Urinary bladder (tissue), 4 donors: ENCODE measurements around the gene KIF14. TPM values are rescaled to one million over a fixed set of nuclear protein-coding genes. Genes with fewer than 3 reads are reported as not detected.
A peak's percentile ranks its signal among the peaks of the same experiment; 100 is the strongest.

ENCODE experiments used
- DNase-seq: peaks from one replicate; pipeline ENCODE4 v3.0.0-alpha.2; 2015; ENCODE audit errors: extremely low spot score
- H3K27ac ChIP-seq: one replicate; pipeline ENCODE4 v1.5.1; 2013; ENCODE audit warnings: low read depth, mild to moderate bottlenecking, moderate library complexity
- H3K36me3 ChIP-seq: one replicate; pipeline ENCODE4 v1.6.1; 2013; ENCODE audit warnings: mild to moderate bottlenecking, moderate library complexity; ENCODE audit not compliant: insufficient read depth
- H3K4me1 ChIP-seq: one replicate; pipeline ENCODE4 v1.6.1; 2013; ENCODE audit warnings: mild to moderate bottlenecking, moderate library complexity; ENCODE audit not compliant: insufficient read depth
- H3K4me3 ChIP-seq: one replicate; pipeline ENCODE4 v1.5.1; 2013; ENCODE audit warnings: low read depth, low read length
- WGBS: extraction: QIAGEN DNeasy Blood & Tissue Kit; methylation state at CpG from one replicate; pipeline ENCODE4 v1.1.7; 2013; 5-methylcytosine and 5-hydroxymethylcytosine counted together
- polyA plus RNA-seq: library from polyadenylated mRNA; stranded (reverse); fragments of 200-250 nt; gene quantifications from one replicate; pipeline ENCODE4 v1.2.3, GENCODE V29; 2013
- total RNA-seq: library from RNA; depleted of rRNA; stranded (reverse); fragments of >200 nt; gene quantifications from one replicate; pipeline ENCODE4 v1.2.3, GENCODE V29; 2014
- donor health status: healthy with polysubstance abuse.
- donor health status: healthy.

KIF14 gene
- total RNA-seq = 8.5 TPM
- polyA plus RNA-seq = 0.09 TPM

DNA sequence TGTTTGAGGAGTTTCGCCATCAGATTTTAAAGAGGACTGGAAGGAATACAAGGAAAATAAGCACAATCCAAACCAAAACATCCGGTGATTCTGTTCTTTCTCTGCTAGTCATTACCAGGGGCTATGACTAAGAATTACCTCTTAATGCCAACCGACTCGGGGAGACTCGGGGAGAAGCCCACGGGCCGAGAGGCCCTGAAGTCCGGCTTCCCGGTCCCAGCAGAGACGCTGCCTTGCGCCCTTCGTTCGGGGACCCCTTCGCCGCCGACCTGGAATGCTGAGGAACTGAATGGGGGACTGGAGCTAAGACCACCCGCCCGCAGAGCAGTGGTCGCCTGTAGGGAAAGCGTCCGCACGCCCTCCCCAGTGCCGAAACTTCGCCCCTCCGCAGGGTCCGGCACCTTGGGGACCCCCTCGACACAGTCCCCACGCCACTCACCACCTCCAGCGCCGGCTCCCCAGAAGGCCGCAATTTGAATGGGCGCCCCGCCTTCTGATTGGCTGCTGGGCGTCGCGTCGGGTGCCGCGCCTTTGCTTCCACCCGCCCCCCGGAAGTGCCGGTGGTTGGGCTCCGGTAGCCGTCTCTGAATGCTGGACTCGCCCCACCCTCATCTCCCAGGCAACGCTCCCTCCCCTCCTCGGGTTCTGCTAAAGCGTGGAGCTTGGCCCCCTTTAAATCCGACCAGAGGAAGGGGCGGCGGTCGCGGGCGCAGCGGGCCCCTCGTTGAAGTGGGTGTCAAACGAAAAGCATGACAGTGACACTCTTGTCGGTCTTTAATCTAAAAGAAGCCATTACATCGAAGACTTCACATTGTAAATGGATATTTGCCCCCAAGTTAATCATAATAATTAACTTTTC, at the start of gene KIF14:
Gene KIF14, minus strand, starts transcription at position 479 of the 859 bp plus-strand sequence. CDS start 2,028 bp downstream, outside the sequence.
- Histone ChIP-seq H3K4me1 (peaks cover 1% of the 10 kb centered on the region), H3K36me3 (no peaks in the 10 kb centered on the region), H3K27ac (no peak within 1 kb of the TSS), H3K4me3 (peak within 1 kb of the TSS; percentile 76)
- peak; percentile 78 for DNase-seq
- under 1% methylated on average over 59 of the region's 59 CpGs for WGBS

GRCh38 chr1:200669314-200670241, 49.0 kb upstream of the KIF14 start, which contains the start of gene DDX59:
TSS of gene DDX59 (minus strand) at chr1:200669907. CDS start at chr1:200666740, 3,167 bp downstream.
- peak within 1 kb of the TSS; percentile 90 for H3K4me3 ChIP-seq
- under 1% methylated on average over 91 of the region's 91 CpGs for WGBS
- peak; percentile 89 for DNase-seq
- no peaks in the 10 kb centered on the region for H3K36me3 ChIP-seq
- H3K4me1 ChIP-seq = no peaks in the 10 kb centered on the region
- H3K27ac ChIP-seq = peak within 1 kb of the TSS; percentile 100

DNA sequence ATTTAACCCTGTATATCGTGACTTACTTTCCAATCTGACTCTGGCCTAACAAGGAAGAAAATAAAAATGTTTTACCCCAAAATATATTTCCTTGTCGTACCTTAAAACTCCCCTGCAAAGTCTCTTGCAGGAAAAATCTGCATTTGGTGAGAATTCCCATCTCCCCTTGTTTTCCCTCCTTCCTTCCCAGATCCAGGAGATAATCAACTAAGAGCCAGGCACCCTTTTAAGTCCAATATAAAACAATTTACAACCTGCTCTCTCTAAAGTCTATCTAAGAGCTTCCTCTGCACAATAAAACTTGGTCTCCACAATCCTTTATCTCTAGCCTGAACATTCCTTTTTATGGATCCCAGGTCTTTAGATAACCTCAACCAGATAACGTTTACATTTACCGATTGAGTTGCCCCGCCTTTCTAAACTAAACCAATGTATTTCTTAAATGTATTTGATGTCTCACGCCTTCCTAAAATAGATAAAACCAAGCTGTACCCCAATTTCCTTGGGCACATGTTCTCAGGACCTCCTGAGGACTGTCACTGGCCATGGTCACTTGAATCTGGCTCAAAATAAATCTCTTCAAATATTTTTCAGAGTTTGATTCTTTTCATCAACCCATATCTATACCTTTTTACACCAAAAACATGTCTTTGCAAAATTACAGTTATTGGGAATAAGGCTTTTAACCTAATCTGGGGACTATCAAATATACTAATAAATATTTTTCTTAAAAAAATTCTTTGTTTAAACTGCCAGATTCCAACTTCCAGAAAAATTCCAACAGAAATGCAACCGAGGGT, 48.2 kb upstream of the KIF14 start:
- WGBS = 27% methylated on average over 7 of the region's 7 CpGs
- DNase-seq = no peak
- Histone ChIP-seq H3K4me1 (peaks cover 2% of the 10 kb centered on the region), H3K4me3 (peak overlapping the region; percentile 90), H3K36me3 (no peaks in the 10 kb centered on the region), H3K27ac (no peak overlapping the region)

- 64% methylated on average over 8 of the region's 8 CpGs for WGBS
- DNase-seq = no peak
- Histone ChIP-seq H3K36me3 (peaks cover 5% of the 10 kb centered on the region), H3K27ac (no peak overlapping the region), H3K4me3 (no peak overlapping the region), H3K4me1 (peaks cover 2% of the 10 kb centered on the region)
These were observed 45.8 kb upstream of the KIF14 start for GRCh38 chr1:200666309-200666708.

DNA sequence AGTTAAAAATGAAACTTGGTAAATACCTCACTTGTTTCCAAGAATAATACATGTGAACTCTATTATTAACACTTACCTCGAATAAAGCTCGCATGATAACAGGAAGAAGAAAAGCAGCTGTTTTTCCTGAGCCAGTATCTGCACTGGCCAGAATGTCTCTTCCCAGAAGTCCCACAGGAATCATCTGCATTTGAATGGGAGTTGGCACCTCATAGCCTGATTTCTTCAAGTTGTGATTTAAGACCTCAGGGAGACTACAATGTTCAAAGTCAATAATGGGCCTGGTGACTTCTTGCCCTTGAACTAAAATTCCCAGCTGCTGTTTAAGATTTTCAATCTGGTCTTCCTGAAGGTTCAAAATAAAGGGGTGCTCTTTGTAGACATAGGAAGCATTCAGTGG, 45.3 kb upstream of the KIF14 start:
- no peak for DNase-seq
- Histone ChIP-seq H3K36me3 (peaks cover 5% of the 10 kb centered on the region), H3K27ac (no peak overlapping the region), H3K4me1 (peaks cover 2% of the 10 kb centered on the region), H3K4me3 (no peak overlapping the region)
- 24% methylated on average over 2 of the region's 2 CpGs for WGBS

GRCh38 chr1:200660719-200661118, 40.2 kb upstream of the KIF14 start:
- peaks cover 8% of the 10 kb centered on the region for H3K36me3 ChIP-seq
- H3K4me1 ChIP-seq = peaks cover 2% of the 10 kb centered on the region
- no peak overlapping the region for H3K4me3 ChIP-seq
- no peak overlapping the region for H3K27ac ChIP-seq
- WGBS = 64% methylated on average over 6 of the region's 6 CpGs
- DNase-seq = no peak

DNA sequence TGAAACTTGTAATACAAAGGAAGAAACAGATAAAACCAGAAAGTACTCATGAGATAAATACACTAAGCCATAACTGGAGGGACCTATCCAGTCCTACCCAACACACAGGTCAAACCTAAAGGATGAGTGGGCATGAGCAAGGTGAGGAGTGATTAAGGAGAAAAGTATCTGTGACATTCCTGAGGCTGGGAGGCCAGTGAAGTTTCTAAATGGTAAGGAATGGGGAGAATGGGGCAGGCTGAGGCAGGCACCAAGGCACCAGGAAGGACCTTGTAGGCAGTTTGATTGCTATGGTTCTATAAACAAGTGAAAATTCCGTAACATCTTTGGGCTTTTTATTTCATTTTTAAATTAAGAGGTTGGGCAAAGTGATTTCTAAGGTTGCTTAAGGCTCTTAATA, 38.7 kb upstream of the KIF14 start:
- Histone ChIP-seq H3K27ac (no peak overlapping the region), H3K36me3 (peaks cover 8% of the 10 kb centered on the region), H3K4me1 (peaks cover 2% of the 10 kb centered on the region), H3K4me3 (no peak overlapping the region)
- no peak for DNase-seq
- WGBS = 93% methylated on average over 1 of the region's 1 CpG

GRCh38 chr1:200658037-200658818, 37.7 kb upstream of the KIF14 start:
- no peaks in the 10 kb centered on the region for H3K4me1 ChIP-seq
- H3K27ac ChIP-seq = no peak overlapping the region
- peaks cover 7% of the 10 kb centered on the region for H3K36me3 ChIP-seq
- no peak for DNase-seq
- H3K4me3 ChIP-seq = no peak overlapping the region
- 82% methylated on average over 4 of the region's 4 CpGs for WGBS

- 98% methylated on average over 5 of the region's 5 CpGs for WGBS
- Histone ChIP-seq H3K36me3 (peaks cover 7% of the 10 kb centered on the region), H3K4me3 (no peak overlapping the region), H3K4me1 (no peaks in the 10 kb centered on the region), H3K27ac (no peak overlapping the region)
- DNase-seq = no peak
These were observed 34.1 kb upstream of the KIF14 start for GRCh38 chr1:200654660-200655059.

- DNase-seq = no peak
- Histone ChIP-seq H3K4me3 (no peak overlapping the region), H3K4me1 (no peaks in the 10 kb centered on the region), H3K36me3 (peaks cover 7% of the 10 kb centered on the region), H3K27ac (no peak overlapping the region)
- 75% methylated on average over 5 of the region's 5 CpGs for WGBS
These were observed 32.5 kb upstream of the KIF14 start for GRCh38 chr1:200653022-200653462.

DNA sequence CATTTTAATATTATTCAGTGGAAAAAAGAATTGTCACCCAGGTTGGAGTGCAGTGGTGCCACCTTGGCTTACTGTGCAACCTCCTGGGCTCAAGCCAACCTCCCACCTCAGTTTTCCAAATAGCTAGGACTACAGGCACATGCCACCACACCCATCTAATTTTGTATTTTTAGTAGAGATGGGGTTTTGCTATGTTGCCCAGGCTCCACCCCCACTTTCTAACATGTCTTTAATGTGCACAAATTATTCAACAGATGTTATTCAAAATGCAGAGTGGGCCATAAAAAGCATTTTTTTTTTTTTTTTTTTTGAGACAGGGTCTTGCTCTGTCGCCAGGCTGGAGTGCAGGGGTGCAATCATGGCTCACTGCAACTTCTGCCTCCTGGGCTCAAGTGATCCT, 31.8 kb upstream of the KIF14 start:
- peaks cover 7% of the 10 kb centered on the region for H3K36me3 ChIP-seq
- H3K4me3 ChIP-seq = no peak overlapping the region
- 100% methylated on average over 1 of the region's 1 CpG for WGBS
- no peak overlapping the region for H3K27ac ChIP-seq
- no peak for DNase-seq
- H3K4me1 ChIP-seq = no peaks in the 10 kb centered on the region

- Histone ChIP-seq H3K4me3 (no peak overlapping the region), H3K36me3 (peaks cover 7% of the 10 kb centered on the region), H3K27ac (no peak overlapping the region), H3K4me1 (no peaks in the 10 kb centered on the region)
- 94% methylated on average over 4 of the region's 4 CpGs for WGBS
- DNase-seq = no peak
These were observed 26.0 kb upstream of the KIF14 start for GRCh38 chr1:200646515-200646914.
